HCT116 (cell line): Measurements from ENCODE around the gene SLC35G3. TPM values are rescaled to one million over a fixed set of nuclear protein-coding genes. Genes with fewer than 3 reads are reported as not detected.

Experiments
- ATAC-seq: fragments of 200-7000 bp; cut with Tn5 transposase; 2 replicates; pipeline ENCODE4 v1.9.1; 2020; ENCODE audit warnings: mild to moderate bottlenecking, moderate library complexity
- BruUV-seq: library from RNA; stranded (reverse); fragments of 400-500 nt; replicated peaks from 2 replicates; lab custom pipeline; 2021; lab: Mats Ljungman, UMichigan
- CTCF ChIA-PET: fragments of 300-600 bp; sonication (Branson Sonifier 250); formaldehyde crosslinking; loops from one replicate; lab custom pipeline; 2021; ENCODE audit warnings: antibody characterized with exemption; lab: Charles Lee
- POLR2A ChIA-PET: fragments of 300-600, 350-600 bp; sonication (Branson Sonifier 250); formaldehyde crosslinking; loops from one replicate; lab custom pipeline; 2021; ENCODE audit warnings: antibody characterized with exemption; lab: Charles Lee
- RAD21 ChIA-PET, 2 experiments: fragments of 300-600 bp; sonication (Branson Sonifier 250); formaldehyde crosslinking; loops; one replicate each; lab custom pipeline; 2023; ENCODE audit warnings: low total read pairs in 2 of 2; ENCODE audit not compliant: uncharacterized antibody in 2 of 2, unreplicated experiment in 2 of 2, low non-redundant PET in 1 of 2; lab: Charles Lee
- DNase-seq: peaks from one replicate; pipeline ENCODE4 v3.0.0-alpha.2; 2010; ENCODE audit warnings: low read depth, low spot score
- H2AFZ ChIP-seq: fragments of 200-600 bp; shearing (Covaris generic), sonication (generic); 2 replicates; pipeline ENCODE4 v1.6.1; 2017; ENCODE audit warnings: low read depth, mixed run types, mixed read lengths, antibody characterized with exemption, low read length; ENCODE audit not compliant: poor library complexity, severe bottlenecking
- H3K27ac ChIP-seq: 2 replicates; pipeline ENCODE4 v1.5.1; 2012; ENCODE audit warnings: low read depth, low read length
- H3K27me3 ChIP-seq: fragments of 200-600 bp; sonication (generic); 2 replicates; pipeline ENCODE4 v1.6.1; 2016; ENCODE audit warnings: mixed run types, low read length, mixed read lengths; ENCODE audit not compliant: insufficient read depth
- H3K36me3 ChIP-seq, 2 experiments: fragments of 200-500 bp in 1 of 2; fragments of 200-600 bp in 1 of 2; sonication (Bioruptor generic) in 1 of 2; sonication (generic) in 1 of 2; 2 replicates each; pipeline versions ENCODE4 v1.5.1 to v1.6.1; 2014 to 2016; ENCODE audit warnings: low read length in 2 of 2, inconsistent platforms in 1 of 2, mixed read lengths in 1 of 2, mixed run types in 1 of 2; ENCODE audit not compliant: insufficient read depth in 2 of 2, control insufficient read depth in 1 of 2
- H3K4me1 ChIP-seq, 2 experiments: fragments of 200-600 bp in 1 of 2; sonication (generic) in 1 of 2; 2 replicates each; pipeline versions ENCODE4 v1.5.1 to v1.6.1; 2012 to 2017; ENCODE audit warnings: low read length in 2 of 2, inconsistent platforms in 1 of 2, mild to moderate bottlenecking in 1 of 2, mixed read lengths in 1 of 2, mixed run types in 1 of 2, moderate library complexity in 1 of 2; ENCODE audit not compliant: insufficient read depth in 2 of 2, control insufficient read depth in 1 of 2
- H3K4me2 ChIP-seq: fragments of 200-600 bp; sonication (generic); 2 replicates; pipeline ENCODE4 v1.6.1; 2017; ENCODE audit warnings: mixed run types, low read length, mixed read lengths
- H3K4me3 ChIP-seq, 2 experiments: fragments of 200-600 bp in 1 of 2; sonication (generic) in 1 of 2; replicated peaks in 1 of 2; 2 replicates each; pipeline ENCODE4 v1.5.1; 2011 to 2016; ENCODE audit warnings: low read length in 2 of 2, control low read depth in 1 of 2, low read depth in 1 of 2, mild to moderate bottlenecking in 1 of 2, mixed read lengths in 1 of 2, mixed run types in 1 of 2
- H3K79me2 ChIP-seq: fragments of 200-600 bp; sonication (generic); 2 replicates; pipeline ENCODE4 v1.6.1; 2017; ENCODE audit warnings: mild to moderate bottlenecking, mixed run types, low read length, moderate library complexity, mixed read lengths; ENCODE audit not compliant: insufficient read depth
- H3K9ac ChIP-seq: fragments of 200-600 bp; sonication (generic); 2 replicates; pipeline ENCODE4 v1.6.1; 2016; ENCODE audit warnings: low read length, mixed read lengths
- H3K9me2 ChIP-seq: fragments of 200-600 bp; sonication (generic), shearing (Covaris generic); 2 replicates; pipeline ENCODE4 v1.6.1; 2017; ENCODE audit warnings: mixed run types, mild to moderate bottlenecking, moderate library complexity; ENCODE audit not compliant: insufficient read depth
- H3K9me3 ChIP-seq, 2 experiments: fragments of 200-500 bp in 1 of 2; fragments of 200-600 bp in 1 of 2; sonication (Bioruptor generic) in 1 of 2; sonication (generic) in 1 of 2; 2 replicates each; pipeline ENCODE4 v1.6.1; 2014 to 2017; ENCODE audit warnings: low read length in 2 of 2, mixed read lengths in 2 of 2, inconsistent platforms in 1 of 2, low read depth in 1 of 2, mild to moderate bottlenecking in 1 of 2, mixed run types in 1 of 2, moderate library complexity in 1 of 2; ENCODE audit not compliant: control insufficient read depth in 1 of 2, insufficient read depth in 1 of 2
- H4K20me1 ChIP-seq: fragments of 200-600 bp; sonication (generic), shearing (Covaris generic); 2 replicates; pipeline ENCODE4 v1.6.1; 2017; ENCODE audit warnings: mixed run types, mild to moderate bottlenecking, moderate library complexity; ENCODE audit not compliant: insufficient read depth
- MAX ChIP-seq: IDR thresholded peaks from 2 replicates; pipeline ENCODE4 v1.6.1; 2012
- POLR2AphosphoS5 ChIP-seq: IDR thresholded peaks from 2 replicates; pipeline ENCODE4 v1.6.1; 2011; ENCODE audit warnings: mild to moderate bottlenecking, low read depth, low read length, moderate library complexity
- SP1 ChIP-seq: IDR thresholded peaks from 2 replicates; pipeline ENCODE4 v1.6.1; 2012; ENCODE audit warnings: low read depth
- intact Hi-C: fragments of 100-400 bp; cut with micrococcal nuclease; formaldehyde crosslinking; loops from 2 replicates; pipeline ENCODE4 v1.10.0; 2022
- total RNA-seq: library from RNA; stranded (reverse); gene quantifications from one replicate; pipeline ENCODE4 v1.2.1, GENCODE V29; 2021; ENCODE audit not compliant: unreplicated experiment

The SLC35G3 gene
- total RNA-seq, 1 experiment from 2014 or later: not detected

- POLR2A ChIA-PET: no interaction called here
- intact Hi-C loops: no loop called here
- H3K9me3 ChIP-seq: no peaks in the 10 kb centered on the region
- CTCF ChIA-PET: no interaction called here
- H3K27ac ChIP-seq: no peak overlapping the region
- H4K20me1 ChIP-seq: no peaks in the 10 kb centered on the region
- H3K36me3 ChIP-seq: no peaks in the 10 kb centered on the region
- no TSS peak for BruUV-seq
- H3K9me2 ChIP-seq: no peaks in the 10 kb centered on the region; the same call in 1 of the 2 replicates
- no peaks in the 10 kb centered on the region for H3K4me1 ChIP-seq
- H3K4me2 ChIP-seq: no peak overlapping the region
- no peaks in the 10 kb centered on the region for H3K79me2 ChIP-seq
- H2AFZ ChIP-seq: no peak overlapping the region
- no peak overlapping the region for H3K4me3 ChIP-seq
- RAD21 ChIA-PET: no interaction called here
- DNase-seq (no peak), ATAC-seq (no peak)
- H3K9ac ChIP-seq: no peak overlapping the region
- TF ChIP-seq SP1: no peak
- TF ChIP-seq MAX: no peak
- 0 out of 2 replicates have a peak, but pooled peaks cover 7% of the 10 kb centered on the region for H3K27me3 ChIP-seq
Observed at GRCh38 chr17:35163886-35164285, 30.3 kb downstream of the SLC35G3 start.

GRCh38 chr17:35162755-35163154 lies 31.4 kb downstream of the SLC35G3 start:
- no peaks in the 10 kb centered on the region for H3K79me2 ChIP-seq
- no peak overlapping the region for H3K4me2 ChIP-seq
- H3K27me3 ChIP-seq: 0 out of 2 replicates have a peak, but pooled peaks cover 7% of the 10 kb centered on the region
- H3K9me2 ChIP-seq: no peaks in the 10 kb centered on the region; the same call in 1 of the 2 replicates
- CTCF ChIA-PET: no interaction called here
- DNase-seq (no peak), ATAC-seq (no peak)
- H4K20me1 ChIP-seq: no peaks in the 10 kb centered on the region
- RAD21 ChIA-PET: no interaction called here
- no peak overlapping the region for H3K9ac ChIP-seq
- H3K9me3 ChIP-seq: no peaks in the 10 kb centered on the region
- BruUV-seq: no TSS peak
- no peak overlapping the region for H2AFZ ChIP-seq
- TF ChIP-seq POLR2AphosphoS5: no peak
- no peak overlapping the region for H3K4me3 ChIP-seq
- no peak overlapping the region for H3K27ac ChIP-seq
- no peaks in the 10 kb centered on the region for H3K36me3 ChIP-seq
- intact Hi-C loops: no loop called here
- POLR2A ChIA-PET: no interaction called here
- no peaks in the 10 kb centered on the region for H3K4me1 ChIP-seq
